ENCODE results near the gene SMPDL3A.
A peak's percentile ranks its signal among the peaks of the same experiment; 100 is the strongest.
"Not testable (repeated sequence)": the region's sequence is repeated elsewhere in the genome, so short reads cannot be mapped to it uniquely, and the experiment has no call there.

Gene SMPDL3A, protein sequence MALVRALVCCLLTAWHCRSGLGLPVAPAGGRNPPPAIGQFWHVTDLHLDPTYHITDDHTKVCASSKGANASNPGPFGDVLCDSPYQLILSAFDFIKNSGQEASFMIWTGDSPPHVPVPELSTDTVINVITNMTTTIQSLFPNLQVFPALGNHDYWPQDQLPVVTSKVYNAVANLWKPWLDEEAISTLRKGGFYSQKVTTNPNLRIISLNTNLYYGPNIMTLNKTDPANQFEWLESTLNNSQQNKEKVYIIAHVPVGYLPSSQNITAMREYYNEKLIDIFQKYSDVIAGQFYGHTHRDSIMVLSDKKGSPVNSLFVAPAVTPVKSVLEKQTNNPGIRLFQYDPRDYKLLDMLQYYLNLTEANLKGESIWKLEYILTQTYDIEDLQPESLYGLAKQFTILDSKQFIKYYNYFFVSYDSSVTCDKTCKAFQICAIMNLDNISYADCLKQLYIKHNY

DNA sequence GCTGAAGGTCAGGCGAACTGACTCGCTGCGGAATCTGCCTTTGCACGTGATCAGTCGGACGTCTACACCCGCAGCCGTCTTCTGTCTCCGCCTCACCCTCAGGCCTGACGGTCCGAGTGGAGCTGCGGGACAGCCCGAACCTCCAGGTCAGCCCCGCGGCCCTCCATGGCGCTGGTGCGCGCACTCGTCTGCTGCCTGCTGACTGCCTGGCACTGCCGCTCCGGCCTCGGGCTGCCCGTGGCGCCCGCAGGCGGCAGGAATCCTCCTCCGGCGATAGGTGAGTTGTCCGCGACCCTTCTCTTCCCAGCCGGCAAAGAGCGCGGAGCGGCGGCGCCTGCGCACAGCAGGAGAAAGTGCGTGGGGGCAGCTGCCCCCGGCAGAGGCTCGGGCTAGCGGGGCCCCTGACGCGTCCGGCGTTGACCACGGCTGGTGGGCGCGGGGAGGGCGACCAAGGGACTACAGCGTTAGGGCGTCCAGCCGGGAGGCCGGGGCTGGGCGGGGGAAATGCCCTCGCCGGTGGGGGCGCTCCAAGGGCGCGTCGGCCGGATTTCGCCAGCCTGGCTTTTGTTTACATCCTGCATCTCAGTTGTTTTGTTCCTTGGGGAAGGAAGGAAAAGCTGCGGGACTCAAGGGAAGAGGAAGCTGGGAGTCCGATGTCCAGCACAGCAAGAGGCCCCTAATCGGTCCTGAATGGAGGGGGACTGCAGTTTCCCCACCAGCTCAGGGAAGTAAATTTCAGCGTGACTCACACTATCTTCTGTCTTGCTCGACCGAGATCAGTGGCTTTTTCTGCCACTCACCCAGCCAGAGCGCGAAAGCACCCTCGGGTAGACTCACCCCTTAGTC lies at the start of gene SMPDL3A:
Gene SMPDL3A, plus strand, starts transcription at position 77 of the 846 bp plus-strand sequence. Its CDS starts 89 bp downstream, at position 166.
- DNase-seq: peak; percentile 50 to 73

DNA sequence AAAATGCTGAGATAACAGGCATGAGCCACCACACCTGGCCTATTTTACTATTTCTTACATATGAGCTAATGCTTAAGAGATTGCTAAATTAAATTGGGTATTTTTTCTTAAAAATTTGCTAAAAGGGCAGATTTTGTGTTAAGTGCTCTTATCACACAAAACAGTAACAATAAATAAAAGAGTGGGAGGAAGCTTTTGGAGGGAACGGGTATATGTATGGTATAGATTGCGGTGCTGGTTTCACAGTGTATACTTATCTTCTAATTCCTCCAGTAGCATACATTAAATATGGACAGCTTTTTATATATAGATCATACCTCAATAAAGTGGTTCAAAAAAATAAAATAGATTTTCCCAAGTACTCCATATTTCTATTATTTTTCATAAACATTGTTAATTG lies 49.0 kb upstream of the SMPDL3A start:
- DNase-seq: no peak

GRCh38 chr6:122740936-122741335 lies 48.1 kb upstream of the SMPDL3A start:
- DNase-seq: no peak

GRCh38 chr6:122744247-122744646 lies 44.8 kb upstream of the SMPDL3A start:
- DNase-seq: peak in 1 of 2 experiments; percentile 11

- not testable (repeated sequence) for DNase-seq
These were observed 44.2 kb upstream of the SMPDL3A start for GRCh38 chr6:122744856-122745255.

GRCh38 chr6:122746688-122747087 lies 42.4 kb upstream of the SMPDL3A start:
- DNase-seq: no peak

DNA sequence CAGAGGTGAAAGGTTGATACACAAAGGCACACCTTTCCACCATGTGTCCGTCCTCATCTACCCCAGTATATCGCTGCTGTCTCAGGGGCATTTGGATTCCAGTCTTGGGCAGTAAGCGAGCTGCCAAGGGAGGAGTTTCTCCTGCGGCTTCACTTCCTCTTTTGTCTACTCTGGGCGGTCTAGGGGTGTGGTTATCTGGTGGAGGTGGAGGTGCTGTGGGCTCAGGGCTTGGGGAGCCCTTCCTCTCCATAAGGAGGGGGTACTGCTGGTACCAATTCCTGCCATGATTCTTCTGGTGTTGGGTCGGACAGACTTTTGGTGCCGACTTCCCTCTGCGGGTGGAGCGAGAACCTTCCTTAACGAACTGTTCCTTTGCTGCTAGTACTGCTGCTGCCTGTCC lies 41.5 kb upstream of the SMPDL3A start:
- no peak for DNase-seq

DNA sequence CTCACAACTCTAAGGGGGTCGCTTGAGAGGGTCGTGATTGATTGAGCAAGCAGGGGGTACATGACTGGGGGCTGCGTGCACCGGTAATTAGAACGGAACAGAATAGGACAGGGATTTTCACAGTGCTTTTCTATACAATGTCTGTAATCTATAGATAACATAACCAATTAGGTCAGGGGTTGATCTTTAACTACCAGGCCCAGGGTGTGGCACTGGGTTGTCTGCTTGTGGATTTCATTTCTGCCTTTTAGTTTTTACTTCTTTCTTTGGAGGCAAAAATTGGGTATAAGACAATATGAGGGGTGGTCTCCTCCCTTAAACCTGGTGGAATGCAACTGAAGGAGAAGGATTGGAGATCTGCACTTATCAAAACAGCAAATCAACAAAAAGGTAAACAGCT lies 40.1 kb upstream of the SMPDL3A start:
- DNase-seq: not testable (repeated sequence)

DNA sequence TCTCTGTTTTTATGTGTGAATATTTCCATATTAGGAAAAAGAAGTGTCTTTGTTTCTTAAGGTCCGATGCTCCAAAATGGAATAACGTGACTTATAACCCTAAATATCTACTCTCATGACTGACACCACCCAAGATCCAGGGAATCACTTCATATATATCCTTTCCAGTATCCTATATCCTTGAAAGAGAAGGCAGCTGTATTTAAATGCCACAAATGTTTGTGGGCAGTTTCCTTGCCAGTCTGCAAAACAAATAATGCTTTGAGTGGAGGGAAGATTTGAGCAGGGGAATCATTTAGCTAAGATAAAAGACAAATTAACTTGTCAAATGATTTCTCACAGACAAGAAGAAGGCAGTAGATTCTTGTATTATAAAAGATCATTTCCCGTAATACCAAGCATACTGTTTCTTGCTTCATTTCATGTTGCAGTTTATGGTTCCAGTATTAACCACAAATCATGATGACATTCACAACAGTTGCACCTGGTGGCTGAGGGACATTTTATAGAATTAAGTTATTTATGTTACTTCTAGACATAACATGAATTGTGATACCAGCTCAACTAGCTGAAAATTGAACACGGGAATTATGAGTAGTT lies 39.5 kb upstream of the SMPDL3A start:
- peak; percentile 57 to 65 for DNase-seq

GRCh38 chr6:122751326-122751725 lies 37.7 kb upstream of the SMPDL3A start:
- DNase-seq: peak in 1 of 2 experiments; percentile 6

- no peak for DNase-seq
These were observed 36.6 kb upstream of the SMPDL3A start for GRCh38 chr6:122752459-122752858.

GRCh38 chr6:122753000-122753687 lies 35.9 kb upstream of the SMPDL3A start:
- DNase-seq: no peak

DNA sequence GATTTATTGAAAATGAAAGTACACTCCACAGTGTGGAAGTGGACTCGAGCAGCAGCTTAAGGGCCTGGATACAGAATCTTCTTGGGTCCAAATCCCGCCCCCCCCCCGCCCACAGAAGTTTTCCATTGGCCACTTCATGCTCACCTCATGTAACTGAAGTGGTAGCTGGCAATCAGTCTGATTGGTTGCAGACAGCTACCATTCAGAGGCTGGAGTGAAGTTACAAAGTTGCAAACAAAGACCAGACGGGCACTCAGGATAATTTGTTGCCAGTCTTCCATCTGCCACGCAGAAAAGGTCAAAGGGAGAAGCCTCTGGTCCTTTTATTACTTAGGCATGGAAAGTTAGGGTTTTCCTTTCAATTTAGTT lies 35.4 kb upstream of the SMPDL3A start:
- no peak for DNase-seq

GRCh38 chr6:122754191-122754731 lies 34.8 kb upstream of the SMPDL3A start:
- no peak for DNase-seq

GRCh38 chr6:122755901-122756300 lies 33.2 kb upstream of the SMPDL3A start:
- no peak for DNase-seq

- DNase-seq: no peak
These were observed 30.1 kb upstream of the SMPDL3A start for GRCh38 chr6:122758927-122759334.

DNA sequence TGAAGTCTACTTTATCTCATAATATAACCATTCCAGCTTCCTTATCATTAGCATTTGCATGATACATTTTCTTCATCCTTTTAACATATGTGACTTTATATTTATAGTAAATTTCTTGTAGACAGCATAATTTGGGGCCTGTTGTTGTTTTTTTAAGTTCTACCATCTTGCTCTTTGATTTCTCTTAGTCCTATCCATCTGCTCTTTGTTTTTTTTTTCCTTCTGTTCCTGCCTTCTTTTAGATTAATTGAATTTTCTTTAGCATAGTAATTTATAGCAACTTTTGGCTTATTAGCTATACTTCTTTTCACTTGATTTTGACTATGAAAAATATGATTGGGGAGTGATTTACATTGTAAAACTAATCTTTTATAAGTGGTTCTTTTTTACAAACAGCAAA lies 28.7 kb upstream of the SMPDL3A start:
- DNase-seq: no peak

DNA sequence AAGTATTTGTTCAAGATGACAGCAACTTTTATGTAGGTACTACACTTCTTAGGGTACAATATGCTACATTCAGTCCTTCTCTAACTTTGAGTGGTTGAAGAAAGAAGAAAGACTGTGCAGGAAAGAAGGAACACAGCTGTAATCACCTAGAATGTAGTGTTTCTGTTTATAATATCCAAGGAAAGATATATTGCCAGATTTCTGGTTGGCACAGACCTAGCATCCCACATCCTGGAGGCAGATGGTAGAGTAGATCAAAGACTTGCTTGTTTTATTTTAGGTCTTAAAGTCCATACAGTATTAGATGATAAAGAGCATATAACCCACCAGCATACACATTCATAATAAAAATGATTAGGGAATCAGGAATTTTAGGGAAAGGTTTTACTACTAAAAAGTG lies 22.8 kb upstream of the SMPDL3A start:
- DNase-seq: no peak

GRCh38 chr6:122770835-122771601 lies 18.0 kb upstream of the SMPDL3A start:
- DNase-seq: no peak

DNA sequence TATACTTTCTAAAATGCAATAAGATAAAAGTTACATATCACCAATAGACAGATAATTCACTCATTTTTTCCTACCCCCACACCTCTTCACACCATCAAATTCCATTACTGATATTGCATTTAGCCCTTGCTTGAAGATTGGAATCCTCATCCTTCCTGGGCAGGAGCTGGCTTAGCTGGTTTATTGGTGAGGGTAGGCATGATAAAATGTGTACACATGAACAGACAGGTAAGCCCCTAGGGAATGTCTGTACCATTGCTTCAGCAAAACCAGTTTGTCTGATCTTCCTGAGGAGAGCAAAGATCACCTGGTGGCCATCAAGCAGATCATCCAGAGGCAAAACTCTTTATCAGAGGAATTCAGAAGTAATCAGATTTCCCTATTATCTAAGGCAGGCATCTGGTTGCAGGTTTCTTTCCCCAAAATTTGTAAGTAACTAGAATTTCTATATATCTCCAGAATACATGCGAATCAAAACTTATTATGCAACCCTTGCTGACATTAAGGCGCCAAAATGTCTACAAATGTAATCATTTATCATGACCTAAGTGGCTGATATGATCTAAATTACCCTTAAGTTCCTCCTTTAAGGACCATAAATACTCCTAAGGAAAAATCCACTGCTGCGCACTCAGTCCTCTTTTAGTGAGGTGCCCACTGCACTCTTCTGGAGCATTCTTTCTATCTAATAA lies 16.2 kb upstream of the SMPDL3A start:
- DNase-seq: peak; percentile 65 to 70

GRCh38 chr6:122775975-122776374 lies 13.1 kb upstream of the SMPDL3A start:
- no peak for DNase-seq

Measured in NCI-H526 (cell line).